Esophagus muscularis mucosa (tissue), 4 donors: Measurements from ENCODE around the gene SMLR1. TPM values are rescaled to one million over a fixed set of nuclear protein-coding genes. Genes with fewer than 3 reads are reported as not detected.

Source experiments
- DNase-seq: peaks from one replicate; pipeline ENCODE4 v3.0.0-alpha.2; 2017; ENCODE audit errors: extremely low spot score
- H3K27ac ChIP-seq, 4 donors: fragments of 200-600 bp; sonication (generic); replicated peaks in 1 of 4; 1 replicate in 3 of 4; 2 replicates in 1 of 4; pipeline ENCODE4 v1.5.1; 2016 to 2019; ENCODE audit warnings: mild to moderate bottlenecking in 1 of 4
- H3K27me3 ChIP-seq, 4 donors: fragments of 200-600 bp; sonication (generic); one replicate each; pipeline versions ENCODE4 v1.5.1 to v1.6.0; 2016 to 2019
- H3K36me3 ChIP-seq, 4 donors: fragments of 200-600 bp; sonication (generic); one replicate each; pipeline ENCODE4 v1.5.1; 2016 to 2019
- H3K4me1 ChIP-seq, 4 donors: fragments of 200-600 bp; sonication (generic); one replicate each; pipeline ENCODE4 v1.5.1; 2016 to 2019
- H3K4me3 ChIP-seq, 4 donors: fragments of 200-600 bp; sonication (generic); 1 replicate in 2 of 4; 2 replicates in 2 of 4; pipeline ENCODE4 v1.5.1; 2016 to 2019; ENCODE audit warnings: mild to moderate bottlenecking in 4 of 4, moderate library complexity in 1 of 4
- H3K9me3 ChIP-seq, 4 donors: fragments of 200-600 bp; sonication (generic); 1 replicate in 3 of 4; 2 replicates in 1 of 4; pipeline ENCODE4 v1.5.1; 2016 to 2019
- EP300 ChIP-seq: sonication (generic); formaldehyde crosslinking; IDR thresholded peaks from one replicate; pipeline ENCODE4 v1.6.1; 2017; ENCODE audit warnings: antibody characterized with exemption
- POLR2A ChIP-seq: fragments of 450-650 bp; IDR thresholded peaks from one replicate; pipeline ENCODE4 v1.6.1; 2017; ENCODE audit warnings: antibody characterized with exemption, moderate library complexity, mild to moderate bottlenecking, low read depth
- POLR2AphosphoS5 ChIP-seq, 2 donors: sonication (generic); formaldehyde crosslinking; IDR thresholded peaks; one replicate each; pipeline ENCODE4 v1.6.1; 2017; ENCODE audit warnings: antibody characterized with exemption in 2 of 2
- WGBS: methylation state at CpG from one replicate; pipeline ENCODE4 v1.1.5; 2018; 5-methylcytosine and 5-hydroxymethylcytosine counted together
- intact Hi-C: fragments of 100-400 bp; cut with DNase I; formaldehyde crosslinking; loops from one replicate; pipeline ENCODE4 v1.15.1; 2023
- total RNA-seq, 4 donors: library from RNA; depleted of rRNA; stranded (reverse); fragments of >200 nt; gene quantifications; one replicate each; pipeline versions ENCODE4 v1.1.0 to v1.2.1, GENCODE V29; 2016
- TF ChIP-seq, protein P1 (sequence below), 3 experiments: fragments of 200-600 bp in 2 of 3; fragments of 450-650 bp in 1 of 3; sonication (generic) in 2 of 3; IDR thresholded peaks; one replicate each; pipeline ENCODE4 v1.5.1; 2017 to 2019; ENCODE audit warnings: antibody characterized with exemption in 3 of 3, mild to moderate bottlenecking in 2 of 3, moderate library complexity in 1 of 3

Gene SMLR1
- total RNA-seq, 4 donors from 2014 or later = not detected

DNA sequence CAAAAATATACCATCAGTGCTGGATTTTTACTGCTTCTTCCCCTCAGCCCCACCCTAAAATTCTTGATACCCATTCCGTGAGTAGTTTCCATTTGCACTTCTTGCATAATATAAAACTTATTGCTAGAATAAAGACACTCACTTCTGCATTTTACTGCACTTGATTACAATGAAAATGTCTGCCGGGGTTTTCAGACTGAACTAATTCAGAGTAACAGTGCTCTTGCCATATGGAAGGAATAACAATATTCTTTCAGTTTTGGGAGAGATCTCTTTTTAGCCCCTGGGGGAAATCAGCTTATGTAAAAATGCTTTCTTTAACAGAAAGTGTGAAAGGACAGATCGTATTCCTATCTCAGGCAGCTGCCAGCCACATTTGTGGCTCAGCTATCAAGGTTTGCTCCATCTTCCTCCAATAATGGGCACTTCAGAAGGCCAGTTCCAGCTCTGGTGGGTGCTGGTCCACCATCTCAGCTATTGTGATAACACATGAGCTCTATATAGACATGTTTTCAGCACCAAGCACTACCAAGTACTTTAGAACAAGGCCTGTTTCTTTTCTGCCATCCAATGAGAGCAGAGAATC lies 8.9 kb downstream of the SMLR1 start:
- peak; percentile 37 for DNase-seq
- Histone ChIP-seq H3K4me1 (peaks cover 0 to 6% (median 0%) of the 10 kb centered on the region in 4 donors), H3K27me3 (no peaks in the 10 kb centered on the region), H3K36me3 (peaks cover 0 to 9% (median 0%) of the 10 kb centered on the region in 4 donors), H3K27ac (no peak overlapping the region), H3K4me3 (no peak overlapping the region), H3K9me3 (no peaks in the 10 kb centered on the region)
- intact Hi-C loops = no loop called here
- TF ChIP-seq POLR2A (no peak), EP300 (no peak), POLR2AphosphoS5 (IDR thresholded peaks at IDR 0.05) (no peak)
- TF ChIP-seq, protein P1, sequence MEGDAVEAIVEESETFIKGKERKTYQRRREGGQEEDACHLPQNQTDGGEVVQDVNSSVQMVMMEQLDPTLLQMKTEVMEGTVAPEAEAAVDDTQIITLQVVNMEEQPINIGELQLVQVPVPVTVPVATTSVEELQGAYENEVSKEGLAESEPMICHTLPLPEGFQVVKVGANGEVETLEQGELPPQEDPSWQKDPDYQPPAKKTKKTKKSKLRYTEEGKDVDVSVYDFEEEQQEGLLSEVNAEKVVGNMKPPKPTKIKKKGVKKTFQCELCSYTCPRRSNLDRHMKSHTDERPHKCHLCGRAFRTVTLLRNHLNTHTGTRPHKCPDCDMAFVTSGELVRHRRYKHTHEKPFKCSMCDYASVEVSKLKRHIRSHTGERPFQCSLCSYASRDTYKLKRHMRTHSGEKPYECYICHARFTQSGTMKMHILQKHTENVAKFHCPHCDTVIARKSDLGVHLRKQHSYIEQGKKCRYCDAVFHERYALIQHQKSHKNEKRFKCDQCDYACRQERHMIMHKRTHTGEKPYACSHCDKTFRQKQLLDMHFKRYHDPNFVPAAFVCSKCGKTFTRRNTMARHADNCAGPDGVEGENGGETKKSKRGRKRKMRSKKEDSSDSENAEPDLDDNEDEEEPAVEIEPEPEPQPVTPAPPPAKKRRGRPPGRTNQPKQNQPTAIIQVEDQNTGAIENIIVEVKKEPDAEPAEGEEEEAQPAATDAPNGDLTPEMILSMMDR (IDR thresholded peaks at IDR 0.05) = no peak
- WGBS = 80% methylated on average over 3 of the region's 3 CpGs

- no peak for TF ChIP-seq EP300
- no peak for TF ChIP-seq POLR2AphosphoS5 (IDR thresholded peaks at IDR 0.05)
- TF ChIP-seq, protein P1 (IDR thresholded peaks at IDR 0.05) = no peak
- no peak for TF ChIP-seq POLR2A
- H3K36me3 ChIP-seq = peaks cover 0 to 12% (median 0%) of the 10 kb centered on the region in 4 donors
- no peaks in the 10 kb centered on the region for H3K27me3 ChIP-seq
- intact Hi-C loops = no loop called here
- no peaks in the 10 kb centered on the region for H3K9me3 ChIP-seq
- H3K27ac ChIP-seq = no peak overlapping the region
- peaks cover 0 to 6% (median 0%) of the 10 kb centered on the region in 4 donors for H3K4me1 ChIP-seq
- no peak for DNase-seq
- H3K4me3 ChIP-seq = no peak overlapping the region
These were observed 9.9 kb downstream of the SMLR1 start for GRCh38 chr6:130837067-130837466.

- no peak for DNase-seq
- Histone ChIP-seq H3K27me3 (no peaks in the 10 kb centered on the region), H3K4me1 (peaks cover 0 to 6% (median 0%) of the 10 kb centered on the region in 4 donors), H3K4me3 (no peak overlapping the region), H3K36me3 (peaks cover 0 to 12% (median 0%) of the 10 kb centered on the region in 4 donors), H3K27ac (no peak overlapping the region), H3K9me3 (no peaks in the 10 kb centered on the region)
- intact Hi-C loops = no loop called here
- TF ChIP-seq, protein P1 (IDR thresholded peaks at IDR 0.05) = no peak
- TF ChIP-seq POLR2AphosphoS5 (IDR thresholded peaks at IDR 0.05) (no peak), EP300 (no peak), POLR2A (no peak)
- WGBS = 93% methylated on average over 6 of the region's 6 CpGs
These were observed 11.1 kb downstream of the SMLR1 start for GRCh38 chr6:130838250-130838860.

DNA sequence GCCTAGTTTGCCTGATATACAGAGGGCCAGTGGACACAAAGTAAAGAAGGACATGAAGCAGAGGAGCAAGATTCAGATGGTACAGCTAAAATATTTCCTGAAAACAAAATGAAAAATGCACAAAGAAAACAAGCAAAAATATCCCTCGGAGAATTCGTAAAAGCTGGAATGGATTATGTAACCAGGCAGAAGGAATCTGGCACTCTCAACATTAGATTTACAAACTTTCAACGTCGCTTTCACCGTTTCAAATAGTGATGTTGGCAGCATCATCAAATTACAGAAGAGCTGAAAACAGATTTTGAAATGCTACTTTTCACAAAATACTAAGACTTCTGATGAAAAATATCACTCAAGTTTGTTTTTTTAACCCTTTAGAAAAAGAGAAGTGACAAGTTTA lies 11.7 kb downstream of the SMLR1 start:
- H3K4me1 ChIP-seq = peaks cover 0 to 6% (median 0%) of the 10 kb centered on the region in 4 donors
- TF ChIP-seq POLR2A (no peak), POLR2AphosphoS5 (IDR thresholded peaks at IDR 0.05) (no peak), EP300 (no peak)
- TF ChIP-seq, protein P1 (IDR thresholded peaks at IDR 0.05) = no peak
- no peaks in the 10 kb centered on the region for H3K9me3 ChIP-seq
- no peak overlapping the region for H3K27ac ChIP-seq
- 62% methylated on average over 5 of the region's 5 CpGs for WGBS
- no peaks in the 10 kb centered on the region for H3K27me3 ChIP-seq
- H3K36me3 ChIP-seq = peaks cover 0 to 12% (median 0%) of the 10 kb centered on the region in 4 donors
- intact Hi-C loops = no loop called here
- no peak for DNase-seq
- H3K4me3 ChIP-seq = no peak overlapping the region
